ENCODE data around the gene KREMEN1. TPM values are rescaled to one million over a fixed set of nuclear protein-coding genes. Genes with fewer than 3 reads are reported as not detected.
A peak's percentile ranks its signal among the peaks of the same experiment; 100 is the strongest.
"Not testable (repeated sequence)": the region's sequence is repeated elsewhere in the genome, so short reads cannot be mapped to it uniquely, and the experiment has no call there.

Gene KREMEN1
- total RNA-seq, 1 donor from 2014 or later, result 5.8 TPM

- TF ChIP-seq, protein P1, sequence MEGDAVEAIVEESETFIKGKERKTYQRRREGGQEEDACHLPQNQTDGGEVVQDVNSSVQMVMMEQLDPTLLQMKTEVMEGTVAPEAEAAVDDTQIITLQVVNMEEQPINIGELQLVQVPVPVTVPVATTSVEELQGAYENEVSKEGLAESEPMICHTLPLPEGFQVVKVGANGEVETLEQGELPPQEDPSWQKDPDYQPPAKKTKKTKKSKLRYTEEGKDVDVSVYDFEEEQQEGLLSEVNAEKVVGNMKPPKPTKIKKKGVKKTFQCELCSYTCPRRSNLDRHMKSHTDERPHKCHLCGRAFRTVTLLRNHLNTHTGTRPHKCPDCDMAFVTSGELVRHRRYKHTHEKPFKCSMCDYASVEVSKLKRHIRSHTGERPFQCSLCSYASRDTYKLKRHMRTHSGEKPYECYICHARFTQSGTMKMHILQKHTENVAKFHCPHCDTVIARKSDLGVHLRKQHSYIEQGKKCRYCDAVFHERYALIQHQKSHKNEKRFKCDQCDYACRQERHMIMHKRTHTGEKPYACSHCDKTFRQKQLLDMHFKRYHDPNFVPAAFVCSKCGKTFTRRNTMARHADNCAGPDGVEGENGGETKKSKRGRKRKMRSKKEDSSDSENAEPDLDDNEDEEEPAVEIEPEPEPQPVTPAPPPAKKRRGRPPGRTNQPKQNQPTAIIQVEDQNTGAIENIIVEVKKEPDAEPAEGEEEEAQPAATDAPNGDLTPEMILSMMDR (IDR thresholded peaks at IDR 0.05; ENCODE audit: insufficient read depth, low read length, severe bottlenecking), result no peak
- no peaks in the 10 kb centered on the region for H3K36me3 ChIP-seq (ENCODE audit: control insufficient read depth, insufficient read depth, low read length)
- H3K4me3 ChIP-seq (ENCODE audit: low read depth, low read length), result no peak overlapping the region
- H3K27me3 ChIP-seq (ENCODE audit: control insufficient read depth, insufficient read depth, low read length), result no peaks in the 10 kb centered on the region
- DNase-seq (ENCODE audit: low read depth) (no peak), FAIRE-seq (no peak)
Measured at GRCh38 chr22:29116397-29117123, 43.7 kb downstream of the KREMEN1 start.

DNA sequence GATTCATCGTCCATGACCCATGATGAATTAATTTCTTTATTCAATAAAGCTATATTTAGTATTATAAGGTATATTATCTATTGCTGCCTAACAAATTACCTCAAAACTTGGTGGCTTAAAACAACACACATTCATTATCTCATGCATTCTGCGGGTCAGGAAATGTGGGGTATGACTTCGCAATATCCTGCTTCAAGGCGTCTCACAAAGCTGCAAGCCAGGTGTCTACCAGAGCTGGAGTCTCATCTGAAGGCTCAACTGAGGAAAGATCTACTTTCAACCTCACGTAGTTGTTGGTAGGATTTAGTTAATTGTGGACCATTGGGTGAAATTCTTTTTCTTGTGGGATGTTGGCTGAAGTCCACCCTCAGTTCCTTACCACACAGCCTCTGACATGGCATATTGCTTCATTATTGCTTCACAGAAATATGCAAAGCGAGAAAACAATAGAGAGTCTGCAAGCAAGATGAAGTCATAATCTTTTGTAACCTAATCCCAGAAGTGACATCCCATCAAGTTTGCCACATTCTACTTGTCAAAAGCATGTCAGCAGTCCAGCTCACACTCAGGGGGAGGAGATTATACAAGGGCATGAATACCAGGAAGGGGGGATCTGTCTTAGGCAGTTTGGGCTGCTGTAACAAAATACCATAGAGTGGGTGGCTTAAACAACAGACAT is 45.1 kb downstream of the KREMEN1 start:
- DNase-seq (ENCODE audit: low read depth) (peak; percentile 76), FAIRE-seq (peak; percentile 18)
- no peaks in the 10 kb centered on the region for H3K27me3 ChIP-seq (ENCODE audit: control insufficient read depth, insufficient read depth, low read length)
- no peak overlapping the region for H3K4me3 ChIP-seq (ENCODE audit: low read depth, low read length)
- TF ChIP-seq, protein P1 (IDR thresholded peaks at IDR 0.05; ENCODE audit: insufficient read depth, low read length, severe bottlenecking), result no peak
- H3K36me3 ChIP-seq (ENCODE audit: control insufficient read depth, insufficient read depth, low read length), result no peaks in the 10 kb centered on the region

- not testable (repeated sequence) for H3K27me3 ChIP-seq (ENCODE audit: control insufficient read depth, insufficient read depth, low read length); H3K36me3 ChIP-seq (ENCODE audit: control insufficient read depth, insufficient read depth, low read length); DNase-seq (ENCODE audit: low read depth); H3K4me3 ChIP-seq (ENCODE audit: low read depth, low read length)
- peak; percentile 68 for FAIRE-seq
Measured at GRCh38 chr22:29120098-29120912, 47.5 kb downstream of the KREMEN1 start.

DNA sequence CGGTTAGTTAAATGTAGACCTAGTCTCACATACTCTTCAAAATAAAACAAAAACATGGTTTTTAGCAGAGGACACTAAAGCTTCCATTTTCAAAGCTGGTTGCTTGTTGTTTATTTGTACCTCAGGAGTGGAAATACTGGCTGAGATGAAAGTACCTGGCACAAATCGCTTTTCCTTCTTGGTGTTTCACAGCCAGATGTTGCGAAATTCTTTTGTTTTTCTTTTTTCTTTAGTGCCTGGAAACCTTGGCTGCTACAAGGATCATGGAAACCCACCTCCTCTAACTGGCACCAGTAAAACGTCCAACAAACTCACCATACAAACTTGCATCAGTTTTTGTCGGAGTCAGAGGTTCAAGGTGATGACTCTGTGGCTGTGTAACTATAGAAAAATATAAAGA is 48.3 kb downstream of the KREMEN1 start:
- FAIRE-seq, result no peak
- peaks cover 1% of the 10 kb centered on the region for H3K36me3 ChIP-seq (ENCODE audit: control insufficient read depth, insufficient read depth, low read length)
- TF ChIP-seq, protein P1 (IDR thresholded peaks at IDR 0.05; ENCODE audit: insufficient read depth, low read length, severe bottlenecking), result no peak
- H3K27me3 ChIP-seq (ENCODE audit: control insufficient read depth, insufficient read depth, low read length), result no peaks in the 10 kb centered on the region
- DNase-seq (ENCODE audit: low read depth), result peak; percentile 39
- H3K4me3 ChIP-seq (ENCODE audit: low read depth, low read length), result no peak overlapping the region

DNA sequence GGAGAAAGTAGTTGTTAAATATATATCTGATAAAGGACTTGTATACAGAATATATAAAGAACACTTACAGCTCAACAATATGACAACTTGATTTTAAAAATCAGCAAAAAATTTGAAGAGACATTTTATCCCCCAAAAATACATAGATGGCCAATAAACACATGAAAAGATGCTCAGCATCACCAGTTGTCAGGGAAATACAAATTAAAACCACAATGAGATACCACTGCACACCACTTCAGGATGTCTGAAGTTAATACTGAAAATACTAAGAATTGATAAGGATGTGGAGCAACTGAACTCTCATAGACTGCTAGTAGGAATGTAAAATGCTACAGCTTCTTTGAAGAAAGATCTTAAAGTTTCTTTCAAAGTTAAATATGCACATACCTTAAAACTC is 49.2 kb downstream of the KREMEN1 start:
- TF ChIP-seq, protein P1 (IDR thresholded peaks at IDR 0.05; ENCODE audit: insufficient read depth, low read length, severe bottlenecking), result no peak
- FAIRE-seq (no peak), DNase-seq (ENCODE audit: low read depth) (no peak)
- Histone ChIP-seq H3K27me3 (ENCODE audit: control insufficient read depth, insufficient read depth, low read length) (no peaks in the 10 kb centered on the region), H3K4me3 (ENCODE audit: low read depth, low read length) (no peak overlapping the region), H3K36me3 (ENCODE audit: control insufficient read depth, insufficient read depth, low read length) (peaks cover 1% of the 10 kb centered on the region)

Data from bronchial epithelial cell (primary cell).